Measurements from ENCODE around the gene MAMLD1.

GRCh38 chrX:150324035-150324728, 38.9 kb upstream of the MAMLD1 start:
- TF ChIP-seq ZNF148 (tag by site-specific recombination; IDR thresholded peaks at IDR 0.05; ENCODE audit: borderline replicate concordance) (no peak), BCL11A (tag by site-specific recombination; IDR thresholded peaks at IDR 0.05; ENCODE audit: low read depth) (no peak), ZNF433 (tag by site-specific recombination; IDR thresholded peaks at IDR 0.05; ENCODE audit: low read depth) (no peak), REST (tag by site-specific recombination; IDR thresholded peaks at IDR 0.05) (no peak), ZNF747 (tag by site-specific recombination; IDR thresholded peaks at IDR 0.05) (no peak), PRDM10 (tag by site-specific recombination; IDR thresholded peaks at IDR 0.05) (peak; percentile 86), CTCF (tag by site-specific recombination; IDR thresholded peaks at IDR 0.05) (no peak), ZNF26 (tag by site-specific recombination; IDR thresholded peaks at IDR 0.05) (no peak), ZNF138 (tag by site-specific recombination; IDR thresholded peaks at IDR 0.05; ENCODE audit: borderline replicate concordance) (no peak), ZFP3 (tag by site-specific recombination; IDR thresholded peaks at IDR 0.05; ENCODE audit: low read depth) (no peak)

Data from HEK293 (cell line).